BLaER1 (cell line): Measurements from ENCODE around the gene ZNF407.

ENCODE experiments used
- H3K27ac ChIP-seq: shearing (Covaris generic); formaldehyde crosslinking; 2 replicates; pipeline ENCODE4 v1.8.1; 2022
- H3K27me3 ChIP-seq: shearing (Covaris generic); formaldehyde crosslinking; 2 replicates; pipeline ENCODE4 v1.8.1; 2022
- H3K36me3 ChIP-seq: shearing (Covaris generic); formaldehyde crosslinking; 2 replicates; pipeline ENCODE4 v1.8.1; 2022
- H3K4me1 ChIP-seq: shearing (Covaris generic); formaldehyde crosslinking; 2 replicates; pipeline ENCODE4 v1.8.1; 2022
- H3K4me2 ChIP-seq: shearing (Covaris generic); formaldehyde crosslinking; 2 replicates; pipeline ENCODE4 v1.8.1; 2022
- H3K4me3 ChIP-seq: shearing (Covaris generic); formaldehyde crosslinking; 2 replicates; pipeline ENCODE4 v1.8.1; 2022
- H3K9ac ChIP-seq: shearing (Covaris generic); formaldehyde crosslinking; 2 replicates; pipeline ENCODE4 v1.8.1; 2022
- H3K9me3 ChIP-seq: shearing (Covaris generic); formaldehyde crosslinking; 2 replicates; pipeline ENCODE4 v1.8.1; 2022
- H4K20me1 ChIP-seq: shearing (Covaris generic); formaldehyde crosslinking; 2 replicates; pipeline ENCODE4 v1.8.1; 2022
- Cebpa-rat ChIP-seq: shearing (Covaris generic); IDR thresholded peaks from 2 replicates; pipeline ENCODE4 v1.8.1; 2022

ZNF407 gene

DNA sequence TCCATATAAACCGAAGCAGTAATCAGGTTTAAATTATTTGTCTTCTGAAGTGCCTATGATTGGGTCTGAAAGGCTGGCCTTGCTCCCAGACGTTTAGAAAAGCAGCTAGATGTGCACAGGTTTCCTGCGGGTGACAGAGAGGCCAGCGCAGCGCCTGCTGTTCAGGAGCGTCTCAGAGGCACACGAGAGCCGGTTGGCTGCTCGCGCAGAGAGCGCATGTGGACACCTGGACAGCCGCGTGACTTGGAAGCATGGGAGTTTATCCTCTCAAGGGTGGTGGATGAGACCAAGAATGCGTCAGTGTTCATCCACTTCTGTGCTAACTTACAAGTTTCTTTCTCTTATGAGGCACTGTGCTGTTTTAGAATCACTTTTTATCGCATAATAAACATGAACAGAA lies 307.6 kb downstream of the ZNF407 start:
- H3K27me3 ChIP-seq: no peaks in the 10 kb centered on the region
- no peaks in the 10 kb centered on the region for H4K20me1 ChIP-seq
- H3K27ac ChIP-seq: no peak overlapping the region
- no peak for TF ChIP-seq Cebpa-rat
- no peak overlapping the region for H3K9ac ChIP-seq
- no peak overlapping the region for H3K4me3 ChIP-seq
- no peak overlapping the region for H3K4me2 ChIP-seq
- H3K9me3 ChIP-seq: no peaks in the 10 kb centered on the region
- H3K36me3 ChIP-seq: no peaks in the 10 kb centered on the region
- H3K4me1 ChIP-seq: no peaks in the 10 kb centered on the region

DNA sequence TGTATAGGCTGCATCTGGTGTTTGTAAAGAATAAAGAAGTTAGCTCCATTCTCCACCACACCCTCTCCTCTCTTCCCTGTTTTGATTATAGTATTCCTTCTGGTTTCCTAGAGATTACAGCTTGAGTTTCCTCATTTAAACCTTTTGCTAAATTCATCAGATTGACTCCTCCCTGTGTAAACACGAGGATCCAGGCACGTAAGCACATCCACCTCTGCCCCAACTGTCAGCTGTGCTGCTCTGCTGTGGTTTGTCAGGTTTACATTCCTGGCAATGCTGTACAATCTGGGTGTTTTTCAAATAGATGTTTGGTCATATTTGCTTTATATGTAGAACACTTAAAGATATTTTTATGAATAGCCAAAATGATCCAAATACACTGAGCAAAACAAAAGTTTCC lies 308.5 kb downstream of the ZNF407 start:
- no peaks in the 10 kb centered on the region for H3K27me3 ChIP-seq
- H3K36me3 ChIP-seq: no peaks in the 10 kb centered on the region
- TF ChIP-seq Cebpa-rat: no peak
- no peak overlapping the region for H3K4me3 ChIP-seq
- no peaks in the 10 kb centered on the region for H3K4me1 ChIP-seq
- H3K27ac ChIP-seq: no peak overlapping the region
- no peak overlapping the region for H3K4me2 ChIP-seq
- H3K9ac ChIP-seq: no peak overlapping the region
- H4K20me1 ChIP-seq: no peaks in the 10 kb centered on the region
- no peaks in the 10 kb centered on the region for H3K9me3 ChIP-seq

DNA sequence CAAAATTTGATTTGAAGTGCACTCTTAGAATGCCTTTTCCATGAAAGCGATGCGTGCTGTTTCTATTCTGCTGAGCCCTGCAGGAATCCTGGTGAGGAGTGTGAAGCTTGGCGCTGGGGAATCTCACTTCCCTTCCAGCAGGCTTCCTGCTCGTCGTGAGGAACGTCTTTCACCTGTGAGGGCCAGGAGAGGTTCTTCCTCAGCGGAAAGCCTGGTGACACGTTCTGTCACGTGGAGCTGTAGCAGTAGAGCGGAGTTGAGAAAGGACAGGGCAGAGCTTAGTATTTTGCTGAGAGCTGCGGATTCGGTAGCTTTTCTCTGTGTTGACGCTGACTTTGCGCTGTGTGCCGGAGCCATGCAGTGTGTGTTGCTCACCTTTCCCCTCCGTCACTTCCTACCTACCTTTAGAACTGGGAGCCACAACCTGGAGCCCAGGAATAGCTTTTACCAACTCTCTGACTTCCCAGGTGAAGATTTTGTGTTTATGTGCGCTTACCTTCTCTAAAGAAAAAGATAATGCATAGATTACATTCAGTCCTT lies 316.5 kb downstream of the ZNF407 start:
- Histone ChIP-seq H3K9ac (no peak overlapping the region), H4K20me1 (no peaks in the 10 kb centered on the region), H3K27ac (no peak overlapping the region), H3K4me1 (peaks cover 7% of the 10 kb centered on the region), H3K4me3 (no peak overlapping the region), H3K4me2 (no peak overlapping the region), H3K36me3 (no peaks in the 10 kb centered on the region), H3K27me3 (no peaks in the 10 kb centered on the region), H3K9me3 (no peaks in the 10 kb centered on the region)
- TF ChIP-seq Cebpa-rat: no peak

DNA sequence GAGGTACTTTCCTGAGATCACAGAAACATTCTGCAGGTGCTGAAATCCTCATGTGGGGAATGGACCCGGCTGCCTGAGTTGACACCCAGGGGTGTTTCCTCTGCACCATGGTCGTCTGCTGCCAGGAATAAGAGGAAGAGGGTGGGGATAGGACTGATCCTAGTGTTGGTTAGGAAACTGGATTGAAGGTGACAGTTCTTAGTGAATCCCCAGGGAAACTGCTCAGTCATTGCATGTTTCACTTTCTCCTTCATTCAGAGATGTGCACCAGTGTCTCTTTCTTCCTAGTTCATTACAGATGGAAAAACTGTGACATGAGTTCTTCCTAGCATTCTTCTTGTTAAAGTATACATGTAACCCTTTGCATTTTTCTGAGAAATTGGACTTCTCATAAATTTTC lies 317.0 kb downstream of the ZNF407 start:
- no peaks in the 10 kb centered on the region for H3K9me3 ChIP-seq
- H3K4me1 ChIP-seq: peaks cover 7% of the 10 kb centered on the region
- no peak overlapping the region for H3K4me2 ChIP-seq
- H3K9ac ChIP-seq: no peak overlapping the region
- no peak for TF ChIP-seq Cebpa-rat
- no peak overlapping the region for H3K4me3 ChIP-seq
- no peaks in the 10 kb centered on the region for H4K20me1 ChIP-seq
- no peaks in the 10 kb centered on the region for H3K27me3 ChIP-seq
- H3K27ac ChIP-seq: no peak overlapping the region
- H3K36me3 ChIP-seq: no peaks in the 10 kb centered on the region

DNA sequence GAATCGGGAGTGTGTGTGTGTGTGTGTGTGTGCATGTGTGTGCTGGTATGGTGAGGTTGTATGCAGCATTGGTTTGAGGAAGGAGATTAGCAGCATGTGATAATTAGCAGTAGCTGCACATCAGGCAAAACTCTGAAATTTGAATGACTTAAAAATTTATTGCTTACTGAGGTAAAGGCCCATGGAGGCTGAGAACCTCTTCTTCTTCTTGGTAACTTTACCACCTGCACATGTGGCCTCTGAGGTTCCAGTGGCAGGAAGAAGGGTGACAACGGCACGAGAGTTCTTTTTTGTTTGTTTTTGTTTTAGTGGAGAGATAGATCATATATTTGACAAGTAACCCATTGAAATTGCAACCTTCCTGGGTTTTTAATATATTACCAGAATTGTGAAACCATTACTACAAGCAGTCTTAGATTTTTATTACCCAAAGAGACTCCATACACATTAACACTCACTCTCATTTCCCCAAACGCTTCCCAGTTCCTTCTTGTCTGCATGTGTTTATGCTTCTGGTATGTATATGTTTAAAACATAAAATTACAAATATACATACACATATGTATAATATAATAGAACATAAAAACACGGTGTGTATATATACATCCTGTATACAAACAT lies 319.2 kb downstream of the ZNF407 start:
- H3K9me3 ChIP-seq: no peaks in the 10 kb centered on the region
- no peak overlapping the region for H3K9ac ChIP-seq
- peaks cover 13% of the 10 kb centered on the region; the same call in 1 of the 2 replicates for H3K36me3 ChIP-seq
- no peak for TF ChIP-seq Cebpa-rat
- H3K27me3 ChIP-seq: no peaks in the 10 kb centered on the region
- peaks cover 7% of the 10 kb centered on the region for H3K4me1 ChIP-seq
- no peak overlapping the region for H3K27ac ChIP-seq
- H3K4me3 ChIP-seq: no peak overlapping the region
- H3K4me2 ChIP-seq: no peak overlapping the region
- H4K20me1 ChIP-seq: no peaks in the 10 kb centered on the region

DNA sequence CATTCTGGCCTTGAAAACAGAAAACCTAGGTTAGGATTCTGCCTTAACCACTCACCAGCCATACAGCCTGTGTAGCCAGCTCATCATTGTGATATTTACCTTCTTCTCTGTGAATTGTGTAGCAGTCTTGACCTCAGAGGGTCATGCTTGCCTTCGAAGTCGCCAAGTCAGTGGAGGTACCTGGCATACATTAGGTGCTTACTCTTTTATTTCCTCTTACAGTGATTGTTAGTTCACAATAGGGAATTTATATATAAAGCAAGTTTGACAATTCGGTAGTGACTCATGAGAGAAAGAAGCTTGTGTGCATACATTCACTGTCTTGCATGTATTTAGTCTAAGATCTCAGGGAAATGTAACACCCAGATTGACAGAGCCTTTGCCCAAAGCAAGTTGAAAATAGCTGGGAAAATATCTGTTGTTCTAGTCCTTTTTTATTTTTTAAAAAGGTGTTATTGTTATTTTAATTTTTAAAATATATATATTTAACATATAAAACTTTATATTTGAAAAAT lies 320.7 kb downstream of the ZNF407 start:
- peaks cover 16% of the 10 kb centered on the region; the same call in 1 of the 2 replicates for H3K36me3 ChIP-seq

DNA sequence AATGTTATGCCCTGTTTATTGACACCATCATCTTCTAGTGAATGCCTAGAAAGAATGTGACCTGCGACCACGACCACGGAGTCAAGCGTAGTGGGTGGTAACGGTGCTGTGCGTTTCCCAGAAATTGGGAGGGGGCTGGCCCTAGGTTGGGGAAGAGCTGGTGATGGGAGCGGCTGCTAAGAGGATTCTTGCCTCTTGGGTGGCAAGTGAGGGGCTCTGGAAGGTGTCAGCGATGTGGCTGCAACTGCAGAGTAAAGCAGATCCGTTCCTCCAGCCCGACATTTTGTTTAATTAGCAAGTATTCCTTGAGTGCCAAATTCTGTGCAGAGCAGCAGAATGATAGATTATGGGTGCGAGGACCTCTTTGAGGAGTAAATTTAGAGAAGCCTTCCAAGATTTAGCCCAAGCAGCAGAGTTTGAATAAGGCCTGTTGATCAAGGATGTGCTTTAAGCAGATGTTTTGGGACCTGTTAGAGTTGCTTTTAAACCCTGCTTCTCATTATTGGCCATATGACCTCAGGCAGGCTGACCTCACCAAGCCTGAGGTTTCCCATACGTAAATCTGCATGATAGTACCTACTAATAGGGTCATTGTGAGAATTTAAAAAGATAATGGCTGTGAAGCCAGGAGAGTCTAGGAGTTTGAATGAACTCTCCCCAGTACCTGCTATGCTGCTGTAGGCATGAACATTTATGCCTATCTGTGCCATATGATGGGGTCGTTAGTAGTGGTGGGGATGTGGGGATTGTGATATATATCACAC lies 323.6 kb downstream of the ZNF407 start:
- Histone ChIP-seq H3K4me3 (no peak overlapping the region), H3K9ac (no peak overlapping the region), H3K27ac (no peak overlapping the region), H3K36me3 (peaks cover 16% of the 10 kb centered on the region; the same call in 1 of the 2 replicates), H3K4me2 (no peak overlapping the region), H3K4me1 (no peaks in the 10 kb centered on the region), H3K9me3 (no peaks in the 10 kb centered on the region), H3K27me3 (no peaks in the 10 kb centered on the region), H4K20me1 (no peaks in the 10 kb centered on the region)
- TF ChIP-seq Cebpa-rat: no peak

More for the DNA sequence above, 320.7 kb downstream of the ZNF407 start:
- no peak overlapping the region for H3K27ac ChIP-seq
- no peaks in the 10 kb centered on the region for H4K20me1 ChIP-seq
- no peak overlapping the region for H3K9ac ChIP-seq
- peaks cover 7% of the 10 kb centered on the region for H3K4me1 ChIP-seq
- no peak for TF ChIP-seq Cebpa-rat
- no peaks in the 10 kb centered on the region for H3K9me3 ChIP-seq
- H3K4me2 ChIP-seq: no peak overlapping the region
- H3K4me3 ChIP-seq: no peak overlapping the region
- H3K27me3 ChIP-seq: no peaks in the 10 kb centered on the region

DNA sequence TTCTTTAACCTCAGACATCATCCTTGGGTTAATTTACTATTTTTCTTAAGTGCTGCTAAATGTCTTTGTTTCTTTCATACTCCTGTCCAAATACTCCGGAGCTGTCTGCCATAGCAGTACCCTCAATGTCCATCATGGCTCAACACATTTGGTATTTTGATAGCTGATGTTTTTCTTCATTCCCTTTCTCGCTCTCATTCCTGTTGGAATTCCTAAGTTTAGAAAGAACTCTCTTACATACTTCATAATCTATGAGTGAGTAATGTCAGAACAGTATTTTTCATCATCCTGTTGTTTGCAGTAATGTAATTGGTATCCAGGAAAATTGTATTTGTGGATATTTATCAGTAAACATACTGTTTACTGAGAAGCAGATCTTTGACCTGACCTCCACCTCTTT lies 328.4 kb downstream of the ZNF407 start:
- Histone ChIP-seq H3K4me2 (no peak overlapping the region), H4K20me1 (no peaks in the 10 kb centered on the region)

DNA sequence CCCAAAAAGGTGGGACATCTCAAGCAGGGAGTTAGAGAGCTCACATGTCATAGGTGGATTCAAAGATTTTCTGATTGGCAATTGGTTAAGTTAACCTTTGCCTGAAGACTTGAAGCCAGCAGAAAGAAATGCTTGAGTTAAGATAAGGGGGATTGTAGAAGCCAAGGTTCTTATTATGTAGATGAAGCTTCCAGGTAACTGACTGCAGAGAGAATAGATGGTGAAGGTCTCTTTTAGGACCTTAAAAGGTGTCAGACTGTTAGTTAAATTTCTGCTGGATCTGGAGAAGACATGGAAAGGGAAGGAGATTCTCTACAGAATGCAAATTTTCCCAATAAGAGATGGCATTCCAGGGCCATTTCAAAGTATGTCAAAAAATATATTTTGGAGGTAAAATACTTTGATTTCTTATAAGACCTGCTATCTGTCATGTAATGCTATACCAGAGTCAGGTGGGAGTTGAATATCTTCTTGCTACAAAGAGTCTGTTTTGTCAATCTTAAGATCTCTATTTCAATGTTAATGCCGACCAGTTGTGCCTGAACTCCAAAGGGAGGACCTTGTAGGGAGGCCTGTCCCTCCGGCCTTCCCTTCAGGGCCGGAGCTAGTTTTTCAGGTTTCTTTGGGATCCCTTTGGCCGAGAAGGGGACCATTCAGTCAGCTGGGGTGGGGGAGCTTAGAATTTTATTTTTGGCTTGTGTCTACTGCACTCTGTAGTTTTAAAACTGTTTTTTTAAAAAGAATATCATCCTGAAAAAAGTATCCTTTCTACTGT lies 330.7 kb downstream of the ZNF407 start:
- TF ChIP-seq Cebpa-rat: no peak
- H3K4me3 ChIP-seq: no peak overlapping the region
- peaks cover 7% of the 10 kb centered on the region; the same call in 1 of the 2 replicates for H3K36me3 ChIP-seq
- H3K27ac ChIP-seq: no peak overlapping the region
- H3K4me1 ChIP-seq: no peaks in the 10 kb centered on the region
- H3K9ac ChIP-seq: no peak overlapping the region
- no peaks in the 10 kb centered on the region for H3K9me3 ChIP-seq
- no peak overlapping the region for H3K4me2 ChIP-seq
- no peaks in the 10 kb centered on the region for H3K27me3 ChIP-seq
- no peaks in the 10 kb centered on the region for H4K20me1 ChIP-seq

More for the DNA sequence above, 328.4 kb downstream of the ZNF407 start:
- peaks cover 11% of the 10 kb centered on the region; the same call in 1 of the 2 replicates for H3K36me3 ChIP-seq
- H3K4me3 ChIP-seq: no peak overlapping the region
- no peaks in the 10 kb centered on the region for H3K9me3 ChIP-seq
- TF ChIP-seq Cebpa-rat: no peak
- H3K9ac ChIP-seq: no peak overlapping the region
- H3K27ac ChIP-seq: no peak overlapping the region
- no peaks in the 10 kb centered on the region for H3K27me3 ChIP-seq
- no peaks in the 10 kb centered on the region for H3K4me1 ChIP-seq
